IPS-18a (cell line): ENCODE results near the gene NSA2.
"Not testable (repeated sequence)": the region's sequence is repeated elsewhere in the genome, so short reads cannot be mapped to it uniquely, and the experiment has no call there.

Experiments used
- H3K27ac ChIP-seq: one replicate; pipeline ENCODE4 v1.5.1; 2013; ENCODE audit warnings: low read length
- H3K27me3 ChIP-seq: one replicate; pipeline ENCODE4 v1.6.1; 2013; ENCODE audit warnings: mild to moderate bottlenecking, low read length; ENCODE audit not compliant: control insufficient read depth, insufficient read depth
- H3K36me3 ChIP-seq: one replicate; pipeline ENCODE4 v1.6.1; 2013; ENCODE audit warnings: low read depth, low read length; ENCODE audit not compliant: control insufficient read depth
- H3K4me1 ChIP-seq: one replicate; pipeline ENCODE4 v1.6.1; 2013; ENCODE audit warnings: low read depth, low read length; ENCODE audit not compliant: control insufficient read depth
- H3K4me3 ChIP-seq: one replicate; pipeline ENCODE4 v1.5.1; 2013; ENCODE audit warnings: low read length
- H3K9ac ChIP-seq: one replicate; pipeline ENCODE4 v1.6.1; 2013; ENCODE audit warnings: mild to moderate bottlenecking, low read length, moderate library complexity
- H3K9me3 ChIP-seq: one replicate; pipeline ENCODE4 v1.6.1; 2013; ENCODE audit warnings: low read depth, low read length; ENCODE audit not compliant: control insufficient read depth

The NSA2 gene

DNA sequence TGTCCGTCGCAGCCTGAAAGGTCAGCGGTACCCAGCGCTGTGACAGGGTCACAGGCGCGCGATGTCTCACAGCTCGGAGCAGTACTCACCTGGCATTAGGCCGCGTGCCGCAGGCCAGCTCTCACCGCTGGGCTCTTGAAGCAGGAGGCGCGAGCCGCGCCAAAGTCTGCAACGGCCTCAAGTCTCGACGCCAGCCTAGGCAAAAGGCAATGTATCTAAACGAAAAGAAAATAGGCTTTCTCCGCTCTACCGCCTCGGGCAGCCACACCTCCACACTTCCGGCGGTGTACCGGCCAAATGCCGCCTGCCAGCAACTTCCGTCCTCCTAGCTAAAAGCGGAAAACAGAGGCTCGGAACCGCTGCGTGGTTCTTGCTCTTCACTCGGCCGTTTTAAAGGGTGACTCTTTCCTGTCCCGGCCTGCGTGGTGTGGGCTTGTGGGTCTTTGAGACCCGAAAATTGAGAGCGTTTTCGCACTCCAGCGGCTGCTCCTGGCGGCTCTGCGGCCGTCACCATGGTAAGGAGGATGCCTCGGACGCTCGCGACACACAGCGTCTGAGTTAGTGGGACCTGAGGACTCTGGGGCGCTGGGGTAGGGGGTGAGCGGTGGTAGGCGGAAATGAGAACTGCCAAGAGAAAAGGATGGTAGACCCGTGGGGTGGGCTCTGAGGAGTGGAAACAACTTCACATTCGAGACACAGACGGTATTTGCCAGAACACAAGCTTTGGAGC is at the start of gene NSA2, which contains the start of gene GFM2:
NSA2 (plus strand) TSS at position 401 of the 730 bp plus-strand sequence; CDS start at position 513, 112 bp downstream.
GFM2 (minus strand) TSS at position 269 of the 730 bp plus-strand sequence. CDS start 3,375 bp downstream, outside the sequence.
- H3K9ac ChIP-seq = peak within 1 kb of the TSS; percentile 80
- H3K27ac ChIP-seq = peak within 1 kb of the TSS; percentile 10
- peaks cover 8% of the 10 kb centered on the region for H3K4me1 ChIP-seq
- H3K4me3 ChIP-seq = peak within 1 kb of the TSS; percentile 100
- H3K27me3 ChIP-seq = no peaks in the 10 kb centered on the region
- H3K36me3 ChIP-seq = peaks cover 39% of the 10 kb centered on the region
- no peaks in the 10 kb centered on the region for H3K9me3 ChIP-seq

DNA sequence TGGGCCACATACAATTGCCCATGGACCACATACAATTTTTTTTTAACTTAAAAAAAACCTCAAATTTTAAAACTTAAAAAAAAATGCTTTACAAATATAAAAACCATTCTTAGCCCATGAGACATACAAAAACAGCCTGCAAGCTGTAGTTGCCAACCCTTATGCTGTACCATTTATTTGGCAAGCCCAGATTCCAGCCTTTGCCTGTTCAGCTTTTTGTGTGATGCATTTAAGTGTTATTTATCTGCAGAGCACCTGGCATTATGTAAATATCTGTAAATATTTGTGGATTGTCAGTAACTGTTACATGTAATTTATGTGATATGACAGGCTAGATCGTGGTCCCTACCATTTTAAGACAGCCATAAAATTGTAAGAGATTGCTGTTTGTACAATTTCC is 49.5 kb upstream of the NSA2 start:
- H3K9ac ChIP-seq = no peak overlapping the region

DNA sequence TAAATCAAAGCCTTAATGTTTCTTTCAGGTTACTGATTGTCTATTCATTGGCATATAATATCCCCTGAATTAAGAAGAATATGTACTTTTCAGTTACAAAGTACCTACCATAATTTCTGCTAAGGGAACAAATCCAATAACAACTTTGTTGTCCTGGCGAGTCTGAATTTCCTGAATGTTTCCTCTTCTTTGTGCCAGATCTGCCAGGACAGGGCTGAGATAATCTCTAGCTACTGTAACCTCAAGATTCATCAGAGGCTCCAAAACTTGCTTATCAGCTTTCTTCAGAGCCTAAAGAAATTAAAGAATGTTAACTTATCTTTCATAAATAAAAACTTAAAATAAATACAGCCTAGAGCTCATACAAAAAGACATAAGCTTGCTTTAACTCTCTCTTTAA is 44.8 kb upstream of the NSA2 start:
- peaks cover 53% of the 10 kb centered on the region for H3K36me3 ChIP-seq

More for the DNA sequence above, 49.5 kb upstream of the NSA2 start:
- Histone ChIP-seq H3K9me3 (no peaks in the 10 kb centered on the region), H3K4me3 (no peak overlapping the region), H3K36me3 (peaks cover 24% of the 10 kb centered on the region), H3K4me1 (no peaks in the 10 kb centered on the region), H3K27ac (no peak overlapping the region), H3K27me3 (no peaks in the 10 kb centered on the region)

DNA sequence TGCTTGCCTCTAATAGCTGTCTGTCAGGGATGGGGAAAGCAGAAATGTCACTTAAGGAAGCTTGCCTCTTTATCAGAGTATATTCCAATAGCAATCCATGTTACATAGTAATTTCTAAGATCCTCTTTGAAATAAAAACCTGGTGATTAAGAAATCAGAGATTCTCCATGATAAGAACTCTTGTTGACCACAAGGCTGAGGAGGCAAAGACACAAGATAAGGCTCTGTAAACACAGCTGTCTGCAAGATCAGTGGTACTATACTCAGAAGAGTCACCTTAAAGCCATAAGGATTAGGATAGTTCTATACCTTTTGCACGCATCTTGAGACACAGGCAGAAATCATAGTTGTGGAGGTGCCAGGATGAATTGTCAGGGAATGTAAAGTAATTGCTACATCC is 41.7 kb upstream of the NSA2 start:
- Histone ChIP-seq H3K9me3 (no peaks in the 10 kb centered on the region), H3K27ac (no peak overlapping the region), H3K4me1 (no peaks in the 10 kb centered on the region), H3K9ac (no peak overlapping the region), H3K4me3 (no peak overlapping the region), H3K27me3 (no peaks in the 10 kb centered on the region), H3K36me3 (peaks cover 52% of the 10 kb centered on the region)

More for the DNA sequence above, 44.8 kb upstream of the NSA2 start:
- H3K4me3 ChIP-seq = no peak overlapping the region
- H3K4me1 ChIP-seq = no peaks in the 10 kb centered on the region
- H3K27ac ChIP-seq = no peak overlapping the region
- H3K9me3 ChIP-seq = no peaks in the 10 kb centered on the region
- H3K27me3 ChIP-seq = no peaks in the 10 kb centered on the region
- no peak overlapping the region for H3K9ac ChIP-seq

DNA sequence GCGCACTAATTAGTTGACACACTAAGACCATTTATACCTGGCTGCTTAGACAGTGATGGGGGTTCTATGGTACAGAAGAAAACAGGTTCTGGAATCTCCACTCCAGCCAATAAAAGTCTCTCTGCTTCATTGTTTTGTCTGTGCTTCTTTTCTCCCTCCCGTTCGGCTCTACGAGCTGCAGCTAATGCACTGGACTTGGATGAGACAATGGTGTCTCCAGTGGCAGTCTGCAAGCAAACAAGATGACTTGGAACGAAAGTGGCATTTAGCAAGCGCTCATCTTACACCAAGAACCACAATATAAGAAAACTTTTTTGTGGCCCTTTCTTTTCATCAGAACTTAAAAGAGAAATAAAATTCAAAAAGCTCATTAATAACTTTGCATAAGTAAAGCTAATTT is 30.3 kb upstream of the NSA2 start:
- Histone ChIP-seq H3K4me3 (no peak overlapping the region), H3K36me3 (peaks cover 53% of the 10 kb centered on the region), H3K9me3 (no peaks in the 10 kb centered on the region)

DNA sequence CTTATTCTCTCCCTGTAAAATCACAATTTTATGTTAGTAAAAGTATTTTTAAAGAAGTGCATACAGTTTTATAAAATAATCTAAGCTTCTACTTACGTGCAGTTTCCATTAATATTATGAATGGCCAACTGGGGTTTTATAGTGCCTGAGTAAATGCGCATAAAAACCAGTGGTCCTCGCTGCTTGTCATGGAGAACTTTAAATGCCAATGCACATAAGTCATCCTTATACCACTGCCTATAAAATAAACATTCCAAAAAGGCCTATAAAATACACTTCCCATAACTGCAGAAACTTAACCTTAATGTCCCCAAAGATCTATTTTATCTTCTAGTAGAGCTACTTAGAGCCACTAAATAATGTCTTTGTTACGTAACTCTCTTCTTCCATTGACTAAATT is 28.6 kb upstream of the NSA2 start:
- no peaks in the 10 kb centered on the region for H3K27me3 ChIP-seq
- H3K4me1 ChIP-seq = no peaks in the 10 kb centered on the region
- peaks cover 51% of the 10 kb centered on the region for H3K36me3 ChIP-seq
- H3K4me3 ChIP-seq = no peak overlapping the region
- no peaks in the 10 kb centered on the region for H3K9me3 ChIP-seq
- H3K27ac ChIP-seq = no peak overlapping the region
- H3K9ac ChIP-seq = no peak overlapping the region

More for the DNA sequence above, 30.3 kb upstream of the NSA2 start:
- Histone ChIP-seq H3K9ac (no peak overlapping the region), H3K4me1 (no peaks in the 10 kb centered on the region), H3K27me3 (no peaks in the 10 kb centered on the region), H3K27ac (no peak overlapping the region)

DNA sequence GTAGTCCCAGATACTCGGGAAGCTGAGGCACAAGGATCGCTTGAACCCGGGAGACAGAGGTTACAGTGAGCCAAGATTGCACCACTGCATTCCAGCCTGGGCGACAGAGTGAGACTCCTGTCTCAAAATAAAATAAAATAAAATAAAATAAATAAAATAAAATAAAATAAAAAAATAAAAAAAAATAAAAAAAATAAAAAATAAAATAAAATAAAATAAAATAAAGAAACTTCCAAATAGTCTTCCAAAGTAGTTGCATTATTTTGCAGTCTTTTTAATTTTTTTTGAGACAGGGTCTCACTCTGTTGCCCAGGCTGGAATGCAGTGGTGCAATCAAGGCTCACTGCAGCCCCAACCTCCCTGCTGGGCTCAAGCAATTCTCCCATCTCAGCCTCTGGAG is 18.3 kb upstream of the NSA2 start:
- not testable (repeated sequence) for H3K4me3 ChIP-seq, H3K9ac ChIP-seq, H3K4me1 ChIP-seq, H3K9me3 ChIP-seq, H3K27ac ChIP-seq, H3K27me3 ChIP-seq
- peaks cover 42% of the 10 kb centered on the region for H3K36me3 ChIP-seq

DNA sequence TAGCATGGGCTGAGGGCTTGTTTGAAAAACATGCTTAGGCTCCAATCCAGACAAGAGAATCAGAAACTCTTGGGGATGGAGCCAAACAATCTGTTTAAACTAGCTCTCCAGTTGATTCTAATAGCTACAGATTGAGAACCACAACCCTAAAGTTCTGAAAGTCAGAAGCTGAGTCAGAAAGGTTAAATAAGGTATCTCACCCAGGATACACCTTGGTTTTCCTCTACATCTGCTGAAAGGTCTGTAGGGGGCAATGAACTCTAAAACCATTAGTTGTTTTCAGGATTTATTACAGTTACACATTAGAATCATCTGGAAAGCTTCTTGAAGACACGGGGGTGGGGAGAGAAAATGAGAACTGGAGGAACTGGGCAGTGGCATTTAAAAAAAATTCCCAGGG is 5.8 kb upstream of the NSA2 start:
- Histone ChIP-seq H3K4me1 (peaks cover 3% of the 10 kb centered on the region), H3K9me3 (no peaks in the 10 kb centered on the region), H3K36me3 (peaks cover 45% of the 10 kb centered on the region), H3K27me3 (no peaks in the 10 kb centered on the region), H3K27ac (no peak overlapping the region), H3K4me3 (no peak overlapping the region), H3K9ac (no peak overlapping the region)

DNA sequence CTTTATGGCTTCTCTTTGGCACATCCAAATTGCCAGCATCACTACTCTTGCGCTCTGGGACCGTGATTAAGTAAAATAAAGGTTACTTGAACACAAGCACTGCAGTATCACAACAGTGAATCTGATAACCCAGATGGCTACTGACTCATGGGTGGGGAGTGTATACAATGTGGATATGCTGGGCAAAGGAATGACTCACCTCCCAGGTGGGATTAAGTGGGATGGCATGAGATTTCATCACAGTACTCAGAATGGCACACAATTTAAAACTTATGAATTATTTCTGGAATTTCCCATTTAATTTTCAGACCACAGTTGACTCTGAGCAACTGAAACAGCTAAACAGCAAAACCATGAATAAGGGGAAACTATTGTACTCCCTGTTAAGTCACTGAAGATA is 4.5 kb upstream of the NSA2 start:
- no peaks in the 10 kb centered on the region for H3K27me3 ChIP-seq
- no peak overlapping the region for H3K4me3 ChIP-seq
- H3K36me3 ChIP-seq = peaks cover 42% of the 10 kb centered on the region
- H3K9ac ChIP-seq = no peak overlapping the region
- no peak overlapping the region for H3K27ac ChIP-seq
- H3K4me1 ChIP-seq = peaks cover 4% of the 10 kb centered on the region
- H3K9me3 ChIP-seq = no peaks in the 10 kb centered on the region

DNA sequence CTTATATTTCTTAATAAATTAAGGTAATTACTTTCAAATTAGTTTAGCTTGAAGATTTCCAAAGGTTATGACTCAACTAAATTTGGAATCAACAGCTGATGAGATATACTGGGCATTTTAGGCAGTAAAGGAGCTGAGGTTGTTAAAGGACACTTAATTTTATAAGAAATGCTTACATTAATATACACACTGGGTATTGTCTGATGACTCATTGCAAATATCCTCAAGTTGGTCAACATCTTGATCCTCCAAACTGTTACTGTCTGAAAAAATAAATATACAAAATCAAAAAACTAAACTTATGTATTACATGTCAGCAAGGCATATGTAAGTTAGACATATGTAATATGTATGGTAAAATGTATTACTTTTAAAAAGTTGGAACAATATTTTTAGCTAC is 3.5 kb upstream of the NSA2 start:
- Histone ChIP-seq H3K27ac (no peak overlapping the region), H3K4me1 (peaks cover 8% of the 10 kb centered on the region), H3K9ac (no peak overlapping the region), H3K9me3 (no peaks in the 10 kb centered on the region), H3K27me3 (no peaks in the 10 kb centered on the region), H3K36me3 (peaks cover 33% of the 10 kb centered on the region), H3K4me3 (no peak overlapping the region)

DNA sequence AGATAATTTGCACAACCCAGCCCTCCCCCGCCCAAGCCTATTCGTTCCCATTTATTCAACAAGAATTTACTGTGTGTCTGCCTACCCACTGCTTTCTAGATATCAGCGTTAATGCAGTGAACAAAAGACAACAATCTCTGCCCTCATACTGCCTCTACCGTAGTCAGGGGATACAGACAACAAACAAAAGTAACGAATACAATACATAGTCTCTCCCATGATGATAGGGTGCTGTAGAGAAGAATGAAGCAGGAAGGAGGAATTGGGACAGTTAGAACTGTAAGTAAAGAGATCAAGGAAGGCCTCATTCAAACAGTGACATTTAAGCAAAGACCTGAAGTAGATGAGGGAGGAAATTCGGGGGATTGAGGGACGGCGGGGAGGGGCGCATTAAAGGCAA is 1.8 kb upstream of the NSA2 start:
- Histone ChIP-seq H3K9ac (no peak overlapping the region), H3K4me1 (peaks cover 8% of the 10 kb centered on the region), H3K4me3 (peak overlapping the region; percentile 100), H3K9me3 (no peaks in the 10 kb centered on the region), H3K27me3 (no peaks in the 10 kb centered on the region), H3K27ac (no peak overlapping the region), H3K36me3 (peaks cover 36% of the 10 kb centered on the region)

DNA sequence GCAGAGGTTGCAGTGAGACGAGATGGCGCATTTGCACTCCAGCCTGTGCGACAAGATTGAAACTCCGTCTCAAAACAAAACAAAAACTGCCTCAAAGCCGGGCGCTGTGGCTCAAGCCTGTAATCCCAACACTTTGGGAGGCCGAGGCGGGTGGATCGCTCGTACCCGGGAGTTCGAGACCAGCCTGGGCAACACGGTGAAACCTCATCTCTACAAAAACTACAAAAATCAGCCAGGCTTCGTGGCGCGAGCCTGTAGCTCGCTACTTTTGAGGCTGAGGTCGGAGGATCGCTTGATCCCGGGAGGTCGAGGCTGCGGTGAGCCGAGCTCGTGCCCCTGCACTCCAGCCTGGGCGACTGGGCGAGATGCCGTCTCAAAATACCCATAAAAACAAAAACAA is 1.1 kb upstream of the NSA2 start:
- Histone ChIP-seq H3K9ac (peak overlapping the region; percentile 80), H3K4me3 (peak overlapping the region; percentile 100), H3K4me1 (peaks cover 8% of the 10 kb centered on the region), H3K27me3 (no peaks in the 10 kb centered on the region), H3K36me3 (peaks cover 39% of the 10 kb centered on the region), H3K9me3 (no peaks in the 10 kb centered on the region), H3K27ac (no peak overlapping the region)
